Pancreas (tissue), 10 donors: Measurements from ENCODE around the gene DOCK4. TPM values are rescaled to one million over a fixed set of nuclear protein-coding genes. Genes with fewer than 3 reads are reported as not detected.

Experiments
- ATAC-seq, 4 donors: fragments of 200-7000 bp; cut with Tn5 transposase; one replicate each; pipeline versions ENCODE4 v1.8.0 to v1.9.1; 2020; ENCODE audit warnings: mild to moderate bottlenecking in 4 of 4, moderate library complexity in 4 of 4
- DNase-seq, 6 donors: peaks; one replicate each; pipeline ENCODE4 v3.0.0-alpha.2; 2020
- FAIRE-seq: peaks from 2 replicates; lab custom pipeline; 2012; peaks lifted over from hg19 to GRCh38; lab: Jason Lieb, UNC
- H3K27ac ChIP-seq, 4 donors: fragments of 200-600 bp; sonication (generic); 1 replicate in 3 of 4; 2 replicates in 1 of 4; pipeline versions ENCODE4 v1.5.0 to v1.8.0; 2020
- H3K27me3 ChIP-seq, 4 donors: fragments of 200-600 bp; one replicate each; pipeline ENCODE4 v1.8.0; 2021
- H3K36me3 ChIP-seq, 3 donors: fragments of 200-600 bp; sonication (generic) in 1 of 3; one replicate each; pipeline versions ENCODE4 v1.5.0 to v1.8.0; 2020 to 2021
- H3K4me1 ChIP-seq, 3 donors: fragments of 200-600 bp; one replicate each; pipeline ENCODE4 v1.8.0; 2021
- H3K4me3 ChIP-seq, 4 donors: fragments of 200-600 bp; sonication (generic) in 2 of 4; one replicate each; pipeline versions ENCODE4 v1.5.0 to v1.8.0; 2020 to 2021
- H3K9me3 ChIP-seq, 4 donors: fragments of 200-600 bp; one replicate each; pipeline ENCODE4 v1.8.0; 2021
- CTCF ChIP-seq, 4 donors: fragments of 200-600 bp; sonication (generic) in 3 of 4; IDR thresholded peaks; one replicate each; pipeline versions ENCODE4 v1.5.0 to v1.8.0; 2021; ENCODE audit warnings: antibody characterized with exemption in 4 of 4
- WGBS, 2 donors: extraction: QIAGEN DNeasy Blood & Tissue Kit; methylation state at CpG; one replicate each; pipeline ENCODE4 v1.1.7; 2013; 5-methylcytosine and 5-hydroxymethylcytosine counted together
- intact Hi-C, 3 donors: fragments of 100-400 bp; cut with DNase I; formaldehyde crosslinking; loops; one replicate each; pipeline versions ENCODE4 v1.11.1 to v1.14.2; 2022
- polyA plus RNA-seq, 2 donors: library from polyadenylated mRNA; stranded (reverse); fragments of 200-250 nt; gene quantifications; one replicate each; pipeline ENCODE4 v1.2.3, GENCODE V29; 2013
- total RNA-seq, 6 donors: library from RNA; stranded (reverse); fragmentation: NEBNext Ultra II Directional in 4 of 6; extraction: Animal tissue kit (Norgen Biotek cat#: 25700) in 4 of 6; gene quantifications; one replicate each; pipeline versions ENCODE4 v1.2.1 to v1.2.4, GENCODE V29; 2021 to 2023
- donor health status: healthy with polysubstance abuse.
- donor health status: DM: no; HTN: no; CAD: no; lungs with moderate emphysema.
- donor health status: DM: no; HTN: no; CAD: no.
- donor health status: control.
- donor health status: control.
- donor health status: Bipolar disorder and iron deficiency.
- donor health status: DM: yes; HTN: yes; CAD: no.
- donor health status: DM: no; HTN: no; CAD: no.
- donor health status: DM: no; HTN: no; CAD: no.
- donor health status: DM: yes; HTN: yes; CAD: no.

Gene DOCK4
- total and polyA plus RNA-seq, 8 donors: 5.4 to 15.5 (median 6.1) TPM

GRCh38 chr7:111931016-111931517 is 275.1 kb downstream of the DOCK4 start:
- Histone ChIP-seq H3K4me3 (no peak overlapping the region), H3K27ac (peak overlapping the region in 2 of 4 donors; percentile 1 to 41), H3K27me3 (no peaks in the 10 kb centered on the region), H3K36me3 (no peaks in the 10 kb centered on the region), H3K4me1 (no peaks in the 10 kb centered on the region), H3K9me3 (no peaks in the 10 kb centered on the region)
- 80 to 84% methylated on average over 3 of the region's 3 CpGs for WGBS, 2 donors
- no peak for DNase-seq
- intact Hi-C loops: no loop called here
- no peak for FAIRE-seq
- ATAC-seq: peak in 3 of 4 donors; percentile 47 to 70 (median 65)
- no peak for TF ChIP-seq CTCF (IDR thresholded peaks at IDR 0.05)

- no peaks in the 10 kb centered on the region for H3K4me1 ChIP-seq
- no peaks in the 10 kb centered on the region for H3K27me3 ChIP-seq
- no peak overlapping the region for H3K27ac ChIP-seq
- intact Hi-C loops: no loop called here
- H3K36me3 ChIP-seq: no peaks in the 10 kb centered on the region
- no peaks in the 10 kb centered on the region for H3K9me3 ChIP-seq
- no peak for ATAC-seq
- TF ChIP-seq CTCF (IDR thresholded peaks at IDR 0.05): no peak
- FAIRE-seq: peak; percentile 72
- no peak overlapping the region for H3K4me3 ChIP-seq
- DNase-seq: no peak
These were observed 276.9 kb downstream of the DOCK4 start for GRCh38 chr7:111929264-111929663.

GRCh38 chr7:111927353-111928019 is 278.7 kb downstream of the DOCK4 start:
- no peaks in the 10 kb centered on the region for H3K9me3 ChIP-seq
- intact Hi-C loops: no loop called here
- no peaks in the 10 kb centered on the region for H3K36me3 ChIP-seq
- DNase-seq (no peak), FAIRE-seq (no peak), ATAC-seq (no peak)
- H3K27me3 ChIP-seq: no peaks in the 10 kb centered on the region
- no peak overlapping the region for H3K27ac ChIP-seq
- no peak for TF ChIP-seq CTCF (IDR thresholded peaks at IDR 0.05)
- H3K4me1 ChIP-seq: no peaks in the 10 kb centered on the region
- H3K4me3 ChIP-seq: no peak overlapping the region
- 89 to 90% methylated on average over 4 of the region's 4 CpGs for WGBS, 2 donors

- Histone ChIP-seq H3K9me3 (no peaks in the 10 kb centered on the region), H3K27me3 (no peaks in the 10 kb centered on the region), H3K36me3 (no peaks in the 10 kb centered on the region), H3K4me3 (no peak overlapping the region), H3K27ac (no peak overlapping the region), H3K4me1 (no peaks in the 10 kb centered on the region)
- TF ChIP-seq CTCF (IDR thresholded peaks at IDR 0.05): no peak
- WGBS, 2 donors: 21 to 26% methylated on average over 1 of the region's 1 CpG
- intact Hi-C loops: no loop called here
- FAIRE-seq (no peak), ATAC-seq (peak in 1 of 4 donors; percentile 20), DNase-seq (no peak)
These were observed 285.9 kb downstream of the DOCK4 start for GRCh38 chr7:111920329-111920728.

- WGBS, 2 donors: 61 to 70% methylated on average over 5 of the region's 5 CpGs
- H3K4me1 ChIP-seq: no peaks in the 10 kb centered on the region
- no peak for FAIRE-seq
- H3K27ac ChIP-seq: no peak overlapping the region
- DNase-seq: no peak
- no peak overlapping the region for H3K4me3 ChIP-seq
- no peak for TF ChIP-seq CTCF (IDR thresholded peaks at IDR 0.05)
- no peak for ATAC-seq
- intact Hi-C loops: no loop called here
- H3K9me3 ChIP-seq: no peaks in the 10 kb centered on the region
- H3K27me3 ChIP-seq: no peaks in the 10 kb centered on the region
- no peaks in the 10 kb centered on the region for H3K36me3 ChIP-seq
These were observed 286.5 kb downstream of the DOCK4 start for GRCh38 chr7:111919631-111920179.
